ENCODE data around the gene IRS2. TPM values are rescaled to one million over a fixed set of nuclear protein-coding genes. Genes with fewer than 3 reads are reported as not detected.

IRS2 gene
- total and polyA plus RNA-seq, 2 of the 8 experiments (the other 6 are each of a cell fraction or from before 2014, with no cell fraction given) = 2.6 to 17.0 TPM

DNA sequence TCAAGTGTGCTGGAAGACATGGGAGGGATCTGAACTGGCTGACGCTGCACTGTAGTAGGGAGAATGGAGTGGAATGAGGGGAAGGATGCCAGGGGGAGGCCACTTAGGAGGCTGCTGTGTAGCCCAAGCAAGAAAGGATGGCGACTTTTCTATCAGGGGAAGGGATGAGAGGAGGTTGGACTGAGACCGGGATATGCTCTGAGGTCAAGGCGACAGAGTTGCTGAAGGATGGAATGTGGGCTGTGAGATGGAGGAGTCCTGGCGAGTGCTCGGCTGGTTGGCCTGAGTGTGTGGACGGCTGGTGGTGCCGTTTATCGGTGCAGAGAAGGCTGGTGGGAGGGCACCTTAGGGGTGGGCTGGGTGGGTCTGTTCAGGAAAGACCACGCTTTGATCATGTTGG is 45.7 kb downstream of the IRS2 start:
- H3K9me3 ChIP-seq (ENCODE audit: insufficient read depth in 2 of 2, low read depth in 1 of 2, low read length in 1 of 2) = no peaks in the 10 kb centered on the region
- H3K14ac ChIP-seq (ENCODE audit: insufficient read length) = no peak overlapping the region
- H3K27me3 ChIP-seq (replicated peaks in 1 of 4; ENCODE audit: control insufficient read depth in 3 of 4, extremely low read depth in 1 of 4, insufficient read depth in 3 of 4, low read length in 3 of 4) = no peaks in the 10 kb centered on the region
- no peaks in the 10 kb centered on the region; a peak in 1 of 7 replicates for H3K4me1 ChIP-seq (replicated peaks in 1 of 4; ENCODE audit: control insufficient read depth in 3 of 4, insufficient read depth in 4 of 4, low read length in 3 of 4)
- no peak overlapping the region for H4K5ac ChIP-seq (ENCODE audit: insufficient read length, low read depth, low read length)
- no peak overlapping the region for H2BK5ac ChIP-seq (ENCODE audit: low read depth, low read length)
- no peak overlapping the region for H2BK12ac ChIP-seq (ENCODE audit: low read depth, low read length)
- H4K20me1 ChIP-seq (replicated peaks in 1 of 2; ENCODE audit: control insufficient read depth in 1 of 2, insufficient read depth in 2 of 2, low read length in 2 of 2) = no peaks in the 10 kb centered on the region
- no peaks in the 10 kb centered on the region for H3K79me2 ChIP-seq (ENCODE audit: control insufficient read depth in 1 of 2, insufficient read depth in 2 of 2, low read length in 2 of 2)
- H3K4me2 ChIP-seq (ENCODE audit: insufficient read depth in 1 of 2, low read depth in 2 of 2, low read length in 2 of 2) = no peak overlapping the region
- ChIA-PET CTCF (ENCODE audit: partially characterized antibody) (interaction anchor here (0.7 to 1.0 kb wide), 2 partner anchors 28 to 492 kb away, joined by 3 read pairs; no protein-coding TSS in a partner anchor), POLR2A (ENCODE audit: partially characterized antibody) (no interaction called here)
- no peaks in the 10 kb centered on the region for H3K36me3 ChIP-seq (ENCODE audit: control insufficient read depth in 2 of 4, insufficient read depth in 4 of 4, low read length in 3 of 4)
- TF ChIP-seq RAD21 (IDR thresholded peaks at IDR 0.05 in 1 of 2, conservative IDR thresholded peaks at IDR 0.05 in 1 of 2; ENCODE audit: low read depth in 2 of 2, low read length in 2 of 2) = no peak
- no peak for TF ChIP-seq KDM4A (IDR thresholded peaks at IDR 0.05; ENCODE audit: low read depth, low read length, severe bottlenecking)
- no peak for TF ChIP-seq CEBPB (IDR thresholded peaks at IDR 0.05; ENCODE audit: low read depth, low read length)
- no peak overlapping the region for H2BK20ac ChIP-seq (ENCODE audit: low read length)
- H3K27ac ChIP-seq (ENCODE audit: low read depth, low read length) = no peak overlapping the region
- no peak overlapping the region for H3K9ac ChIP-seq (replicated peaks in 1 of 4; ENCODE audit: extremely low read depth in 1 of 4, low read depth in 3 of 4, low read length in 3 of 4)
- H2AK5ac ChIP-seq (ENCODE audit: low read depth, low read length) = no peak overlapping the region
- H2BK15ac ChIP-seq (ENCODE audit: low read length) = no peak overlapping the region
- H3K4ac ChIP-seq (replicated peaks; ENCODE audit: insufficient read length, low read depth, low read length) = no peak overlapping the region
- no peak overlapping the region for H4K8ac ChIP-seq (ENCODE audit: extremely low read depth, insufficient read depth, low read length)
- H3K4me3 ChIP-seq (ENCODE audit: extremely low read depth in 1 of 4, insufficient read depth in 2 of 4, low read depth in 3 of 4, low read length in 4 of 4) = no peak overlapping the region
- DNase-seq (ENCODE audit: low read depth in 1 of 2, low spot score in 2 of 2) (no peak), FAIRE-seq (no peak)
- no peaks in the 10 kb centered on the region for H3K79me1 ChIP-seq (ENCODE audit: low read depth, low read length)
- 95% methylated on average over 9 of the region's 10 CpGs; no CpG with 5 or more reads in 1 of the 2 experiments for WGBS, 2 experiments (ENCODE audit: extremely low coverage in 1 of 2, insufficient coverage in 1 of 2, insufficient read length in 1 of 2, insufficient replicate concordance in 2 of 2, low coverage in 1 of 2, low lambda C conversion rate in 2 of 2, missing lambda C conversion rate in 1 of 2)
- H3K23ac ChIP-seq (ENCODE audit: insufficient read length) = no peak overlapping the region
- no peak overlapping the region for H3K56ac ChIP-seq (replicated peaks; ENCODE audit: insufficient read length, low read depth, low read length)
- no peak overlapping the region for H3K18ac ChIP-seq (ENCODE audit: extremely low read depth, low read length)
- no peak overlapping the region for H4K91ac ChIP-seq (replicated peaks; ENCODE audit: insufficient read length, low read length)
- H2BK120ac ChIP-seq (replicated peaks; ENCODE audit: low read depth, low read length) = no peak overlapping the region
- H2AFZ ChIP-seq (ENCODE audit: low read length) = no peak overlapping the region
- no peaks in the 10 kb centered on the region for H3K23me2 ChIP-seq (ENCODE audit: low read depth, low read length)

Measured in H1 (cell line).